HFFc6 (cell line): ENCODE results near the gene MAGED1. TPM values are rescaled to one million over a fixed set of nuclear protein-coding genes. Genes with fewer than 3 reads are reported as not detected.
"Not testable (repeated sequence)": the region's sequence is repeated elsewhere in the genome, so short reads cannot be mapped to it uniquely, and the experiment has no call there.

Experiments used
- DNase-seq: peaks from one replicate; pipeline ENCODE4 v3.0.0-alpha.2; 2018
- H3K27ac Mint-ChIP-seq: 2 replicates; pipeline ENCODE4 v1.8.0; 2020; ENCODE audit warnings: mild to moderate bottlenecking, mixed read lengths
- H3K27me3 Mint-ChIP-seq: 2 replicates; pipeline ENCODE4 v1.8.0; 2021; ENCODE audit warnings: mild to moderate bottlenecking, moderate library complexity, mixed read lengths; ENCODE audit not compliant: insufficient read depth
- H3K36me3 Mint-ChIP-seq: 2 replicates; pipeline ENCODE4 v1.8.0; 2021; ENCODE audit warnings: low read depth, mixed read lengths
- H3K4me1 Mint-ChIP-seq: 2 replicates; pipeline ENCODE4 v1.8.0; 2020; ENCODE audit warnings: low read depth, mixed read lengths
- H3K4me3 Mint-ChIP-seq: 2 replicates; pipeline ENCODE4 v1.8.0; 2020; ENCODE audit warnings: mild to moderate bottlenecking, moderate library complexity, mixed read lengths
- H3K9me3 Mint-ChIP-seq: 2 replicates; pipeline ENCODE4 v1.8.0; 2020; ENCODE audit warnings: mild to moderate bottlenecking, mixed read lengths
- CTCF ChIP-seq: fragments of 200-600 bp; sonication (generic); IDR thresholded peaks from 2 replicates; pipeline ENCODE4 v1.5.0; 2021; ENCODE audit warnings: antibody characterized with exemption, mild to moderate bottlenecking
- total RNA-seq, 6 experiments: library from RNA; stranded (reverse); fragmentation: NEBNext Ultra II Directional; extraction: Animal tissue kit (Norgen Biotek cat#: 25700); gene quantifications; 2 replicates in 1 of 6; 3 replicates in 5 of 6; pipeline ENCODE4 v1.2.3, GENCODE V29; 2021

MAGED1 gene
- total RNA-seq, 6 experiments from 2014 or later = 410 to 601 (median 513) TPM

- Mint-ChIP-seq H3K27ac (peak overlapping the region; percentile 62), H3K9me3 (no peaks in the 10 kb centered on the region), H3K27me3 (peaks cover 6% of the 10 kb centered on the region), H3K36me3 (peaks cover 33% of the 10 kb centered on the region), H3K4me1 (peaks cover 44% of the 10 kb centered on the region), H3K4me3 (peak overlapping the region; percentile 67)
- TF ChIP-seq CTCF = no peak
- DNase-seq = no peak
Observed at GRCh38 chrX:51896626-51897025, 3.2 kb downstream of the MAGED1 start.

DNA sequence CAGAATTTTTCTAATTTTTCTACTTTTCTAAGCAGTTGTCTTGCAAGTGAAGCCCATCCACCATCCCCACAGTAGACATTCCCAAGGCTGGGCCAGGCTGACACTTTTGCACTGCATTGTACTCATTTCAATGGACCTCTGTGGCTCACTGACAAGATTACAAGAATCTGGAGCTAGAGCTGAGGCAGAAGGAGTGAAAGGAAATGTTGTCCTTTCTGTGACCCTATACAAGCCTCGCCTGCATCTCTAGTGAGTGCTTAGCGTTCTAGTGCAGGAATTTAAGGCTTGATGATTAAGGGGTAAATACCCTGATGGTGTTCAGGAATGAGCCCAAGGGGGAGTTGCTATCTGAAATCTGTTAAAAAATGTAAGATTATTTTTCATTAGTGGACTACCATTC, 6.3 kb downstream of the MAGED1 start:
- Mint-ChIP-seq H3K27me3 (peaks cover 1% of the 10 kb centered on the region), H3K9me3 (no peaks in the 10 kb centered on the region), H3K27ac (peak overlapping the region; percentile 52), H3K36me3 (peaks cover 39% of the 10 kb centered on the region), H3K4me1 (peaks cover 30% of the 10 kb centered on the region), H3K4me3 (peak overlapping the region; percentile 47)
- peak; percentile 62 for DNase-seq
- no peak for TF ChIP-seq CTCF

GRCh38 chrX:51902510-51903050, 9.2 kb downstream of the MAGED1 start:
- Mint-ChIP-seq H3K4me1 (peaks cover 13% of the 10 kb centered on the region), H3K27me3 (no peaks in the 10 kb centered on the region; the same call in 1 of the 2 replicates), H3K27ac (peak overlapping the region; percentile 59), H3K36me3 (peaks cover 21% of the 10 kb centered on the region), H3K4me3 (no peak overlapping the region), H3K9me3 (no peaks in the 10 kb centered on the region)
- DNase-seq = no peak
- TF ChIP-seq CTCF = no peak

GRCh38 chrX:51905152-51905551, 11.7 kb downstream of the MAGED1 start:
- not testable (repeated sequence) for H3K27ac Mint-ChIP-seq, H3K9me3 Mint-ChIP-seq, H3K4me3 Mint-ChIP-seq, DNase-seq, H3K4me1 Mint-ChIP-seq, H3K27me3 Mint-ChIP-seq
- H3K36me3 Mint-ChIP-seq = peaks cover 13% of the 10 kb centered on the region; the same call in 1 of the 2 replicates

DNA sequence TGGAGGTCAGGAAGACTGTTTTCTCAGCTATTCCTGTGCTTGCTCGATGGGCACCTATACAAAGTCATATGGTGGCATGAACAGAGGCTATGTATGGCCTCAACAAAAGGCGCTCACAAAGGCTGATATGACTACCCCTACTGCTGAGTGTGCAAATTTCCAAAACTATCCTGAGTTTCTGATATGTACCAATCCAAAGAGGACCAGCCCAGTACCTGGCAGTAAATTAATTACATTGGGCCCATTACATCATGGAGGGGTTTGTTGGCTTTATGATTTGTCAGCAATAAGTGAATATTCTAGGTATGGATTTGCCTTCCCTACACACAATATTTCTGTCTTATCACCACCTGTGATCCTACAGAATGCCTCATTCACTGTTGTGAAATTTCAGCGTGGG, 12.3 kb downstream of the MAGED1 start:
- peaks cover 13% of the 10 kb centered on the region; the same call in 1 of the 2 replicates for H3K36me3 Mint-ChIP-seq
- DNase-seq = no peak
- no peak for TF ChIP-seq CTCF

GRCh38 chrX:51917604-51918003, 24.2 kb downstream of the MAGED1 start:
- Mint-ChIP-seq H3K4me1 (no peaks in the 10 kb centered on the region), H3K9me3 (peaks cover 8% of the 10 kb centered on the region; the same call in 1 of the 2 replicates), H3K4me3 (no peak overlapping the region), H3K36me3 (no peaks in the 10 kb centered on the region), H3K27ac (no peak overlapping the region), H3K27me3 (no peaks in the 10 kb centered on the region)
- no peak for TF ChIP-seq CTCF
- no peak for DNase-seq

More for the DNA sequence above, 12.3 kb downstream of the MAGED1 start:
- Mint-ChIP-seq H3K4me3 (no peak overlapping the region), H3K27me3 (peaks cover 2% of the 10 kb centered on the region; the same call in 1 of the 2 replicates), H3K27ac (no peak overlapping the region), H3K9me3 (no peaks in the 10 kb centered on the region), H3K4me1 (no peaks in the 10 kb centered on the region; the same call in 1 of the 2 replicates)
